ENCODE data around the gene DNAJA3.

- TF ChIP-seq EZH2 (IDR thresholded peaks at IDR 0.05; ENCODE audit: insufficient read depth, poor library complexity, severe bottlenecking) (no peak), EZH2phosphoT487 (IDR thresholded peaks at IDR 0.05; ENCODE audit: insufficient read depth, low read depth) (no peak)
Measured at GRCh38 chr16:4426021-4426684, 485 bp downstream of the DNAJA3 start.
